Tibial artery (tissue), 4 donors: ENCODE results near the gene ALKBH1.
"Not testable (repeated sequence)": the region's sequence is repeated elsewhere in the genome, so short reads cannot be mapped to it uniquely, and the experiment has no call there.

ENCODE experiments used
- DNase-seq, 2 donors: peaks; one replicate each; pipeline ENCODE4 v3.0.0-alpha.2; 2019
- H3K27ac ChIP-seq, 2 donors: fragments of 200-600 bp; sonication (generic) in 1 of 2; 1 replicate in 1 of 2; 2 replicates in 1 of 2; pipeline ENCODE4 v1.5.1; 2018 to 2019; ENCODE audit warnings: mild to moderate bottlenecking in 1 of 2
- H3K27me3 ChIP-seq, 2 donors: fragments of 200-600 bp; sonication (generic) in 1 of 2; one replicate each; pipeline versions ENCODE4 v1.5.1 to v1.6.0; 2016 to 2019
- H3K36me3 ChIP-seq, 3 donors: fragments of 200-600 bp; sonication (generic) in 2 of 3; one replicate each; pipeline ENCODE4 v1.5.1; 2016 to 2019; ENCODE audit warnings: mild to moderate bottlenecking in 2 of 3
- H3K4me1 ChIP-seq, 4 donors: fragments of 200-600 bp; sonication (generic) in 2 of 4; 1 replicate in 3 of 4; 2 replicates in 1 of 4; pipeline ENCODE4 v1.5.1; 2016 to 2019
- H3K4me3 ChIP-seq, 2 donors: fragments of 200-600 bp; sonication (generic) in 1 of 2; 1 replicate in 1 of 2; 2 replicates in 1 of 2; pipeline ENCODE4 v1.5.1; 2018 to 2019; ENCODE audit warnings: mild to moderate bottlenecking in 2 of 2
- H3K9me3 ChIP-seq, 3 donors: fragments of 200-600 bp; sonication (generic) in 1 of 3; one replicate each; pipeline ENCODE4 v1.5.1; 2016 to 2019
- intact Hi-C: fragments of 100-400 bp; cut with DNase I; formaldehyde crosslinking; loops from one replicate; pipeline ENCODE4 v1.15.0; 2023; ENCODE audit warnings: low total_unique reads
- TF ChIP-seq, protein P1 (sequence below), 2 experiments: fragments of 200-600 bp in 1 of 2; fragments of 450-650 bp in 1 of 2; IDR thresholded peaks; one replicate each; pipeline ENCODE4 v1.5.1; 2017 to 2019; ENCODE audit warnings: antibody characterized with exemption in 2 of 2, mild to moderate bottlenecking in 1 of 2, moderate library complexity in 1 of 2

Gene ALKBH1, protein sequence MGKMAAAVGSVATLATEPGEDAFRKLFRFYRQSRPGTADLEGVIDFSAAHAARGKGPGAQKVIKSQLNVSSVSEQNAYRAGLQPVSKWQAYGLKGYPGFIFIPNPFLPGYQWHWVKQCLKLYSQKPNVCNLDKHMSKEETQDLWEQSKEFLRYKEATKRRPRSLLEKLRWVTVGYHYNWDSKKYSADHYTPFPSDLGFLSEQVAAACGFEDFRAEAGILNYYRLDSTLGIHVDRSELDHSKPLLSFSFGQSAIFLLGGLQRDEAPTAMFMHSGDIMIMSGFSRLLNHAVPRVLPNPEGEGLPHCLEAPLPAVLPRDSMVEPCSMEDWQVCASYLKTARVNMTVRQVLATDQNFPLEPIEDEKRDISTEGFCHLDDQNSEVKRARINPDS

DNA sequence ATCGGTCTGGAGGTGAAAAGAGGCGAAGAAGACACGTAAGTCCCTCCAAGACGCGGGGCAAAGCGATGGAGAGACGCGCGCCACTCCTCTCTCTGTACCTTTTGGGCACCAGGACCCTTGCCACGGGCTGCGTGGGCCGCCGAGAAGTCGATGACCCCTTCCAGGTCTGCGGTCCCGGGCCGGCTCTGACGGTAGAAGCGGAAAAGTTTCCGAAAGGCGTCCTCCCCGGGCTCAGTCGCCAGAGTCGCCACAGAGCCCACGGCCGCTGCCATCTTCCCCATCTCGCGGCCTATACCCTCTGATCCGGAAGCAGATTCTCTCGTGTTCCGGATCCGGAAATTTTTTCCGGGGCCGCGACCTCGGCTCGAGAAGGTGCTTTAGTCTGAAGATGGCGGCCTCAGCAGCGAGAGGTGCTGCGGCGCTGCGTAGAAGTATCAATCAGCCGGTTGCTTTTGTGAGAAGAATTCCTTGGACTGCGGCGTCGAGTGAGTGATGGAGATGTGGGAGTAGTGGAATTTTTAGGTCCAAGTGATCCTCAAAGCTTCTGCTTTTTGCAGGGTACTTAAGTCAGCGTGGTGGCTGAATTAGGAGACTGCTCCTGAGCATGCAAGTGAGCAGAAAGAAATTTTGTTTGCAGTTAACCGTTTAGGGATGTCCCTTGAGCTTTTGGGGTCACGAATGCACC lies at the start of gene ALKBH1, which contains the start of gene SLIRP:
TSS of gene ALKBH1 (minus strand) at position 300 of the 685 bp plus-strand sequence. CDS start at position 281, 19 bp downstream.
TSS of gene SLIRP (plus strand) at position 380 of the 685 bp plus-strand sequence. CDS start at position 389, 9 bp downstream.
- TF ChIP-seq, protein P1, sequence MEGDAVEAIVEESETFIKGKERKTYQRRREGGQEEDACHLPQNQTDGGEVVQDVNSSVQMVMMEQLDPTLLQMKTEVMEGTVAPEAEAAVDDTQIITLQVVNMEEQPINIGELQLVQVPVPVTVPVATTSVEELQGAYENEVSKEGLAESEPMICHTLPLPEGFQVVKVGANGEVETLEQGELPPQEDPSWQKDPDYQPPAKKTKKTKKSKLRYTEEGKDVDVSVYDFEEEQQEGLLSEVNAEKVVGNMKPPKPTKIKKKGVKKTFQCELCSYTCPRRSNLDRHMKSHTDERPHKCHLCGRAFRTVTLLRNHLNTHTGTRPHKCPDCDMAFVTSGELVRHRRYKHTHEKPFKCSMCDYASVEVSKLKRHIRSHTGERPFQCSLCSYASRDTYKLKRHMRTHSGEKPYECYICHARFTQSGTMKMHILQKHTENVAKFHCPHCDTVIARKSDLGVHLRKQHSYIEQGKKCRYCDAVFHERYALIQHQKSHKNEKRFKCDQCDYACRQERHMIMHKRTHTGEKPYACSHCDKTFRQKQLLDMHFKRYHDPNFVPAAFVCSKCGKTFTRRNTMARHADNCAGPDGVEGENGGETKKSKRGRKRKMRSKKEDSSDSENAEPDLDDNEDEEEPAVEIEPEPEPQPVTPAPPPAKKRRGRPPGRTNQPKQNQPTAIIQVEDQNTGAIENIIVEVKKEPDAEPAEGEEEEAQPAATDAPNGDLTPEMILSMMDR (IDR thresholded peaks at IDR 0.05) = no peak
- no peaks in the 10 kb centered on the region for H3K9me3 ChIP-seq
- peak within 1 kb of the TSS; percentile 55 to 73 for H3K27ac ChIP-seq
- intact Hi-C loops = loop anchor here (2.0 to 5.0 kb wide), 3 partner anchors 44 to 251 kb away; partner anchors contain the start of genes AHSA1 and VIPAS39
- peaks cover 0 to 34% (median 26%) of the 10 kb centered on the region in 4 donors for H3K4me1 ChIP-seq
- peak; percentile 90 to 91 for DNase-seq
- H3K36me3 ChIP-seq = peaks cover 24 to 55% (median 40%) of the 10 kb centered on the region in 3 donors
- no peaks in the 10 kb centered on the region for H3K27me3 ChIP-seq
- H3K4me3 ChIP-seq = peak within 1 kb of the TSS; percentile 61 to 71

DNA sequence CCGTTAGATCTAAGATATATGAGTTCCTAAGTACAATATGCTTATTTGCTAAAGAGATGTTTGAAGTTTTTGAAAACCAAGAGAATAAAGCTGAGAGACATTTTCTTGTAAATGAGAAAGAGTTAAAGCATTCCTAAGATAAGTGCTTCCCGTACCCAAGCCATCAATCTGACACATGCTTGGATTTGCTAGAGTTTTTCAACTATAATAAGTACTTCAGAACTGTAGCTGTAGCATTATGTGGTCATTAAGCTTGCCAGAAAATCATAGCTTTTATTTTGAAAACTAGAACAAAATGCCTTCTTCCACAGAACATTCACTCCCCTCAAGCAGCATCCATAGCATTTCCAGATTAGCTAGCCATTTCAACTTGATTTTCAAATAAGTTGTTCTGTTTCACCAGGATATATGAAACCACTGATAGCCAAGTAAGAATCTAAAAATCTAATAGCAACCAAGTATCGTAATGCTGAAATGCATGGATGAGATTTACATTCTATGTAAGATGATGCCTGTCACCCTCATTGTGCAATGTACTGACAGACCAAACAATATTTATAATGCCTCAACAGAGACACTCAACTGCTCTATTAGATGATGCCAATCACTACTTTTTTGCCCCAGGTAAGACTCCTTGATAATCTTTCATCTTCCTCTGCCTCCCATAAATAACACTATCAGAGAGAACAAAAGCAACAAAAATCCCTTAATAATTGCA lies 45.1 kb upstream of the ALKBH1 start:
- Histone ChIP-seq H3K4me1 (peaks cover 0 to 14% (median 6%) of the 10 kb centered on the region in 4 donors), H3K27ac (no peak overlapping the region), H3K9me3 (no peaks in the 10 kb centered on the region), H3K27me3 (no peaks in the 10 kb centered on the region), H3K36me3 (peaks cover 57 to 65% (median 58%) of the 10 kb centered on the region in 3 donors), H3K4me3 (no peak overlapping the region)
- DNase-seq = no peak
- intact Hi-C loops = loop anchor here (5.0 to 10.0 kb wide), 2 partner anchors 46 to 492 kb away; partner anchors contain the start of genes ALKBH1 and SLIRP
- TF ChIP-seq, protein P1 (IDR thresholded peaks at IDR 0.05) = no peak

DNA sequence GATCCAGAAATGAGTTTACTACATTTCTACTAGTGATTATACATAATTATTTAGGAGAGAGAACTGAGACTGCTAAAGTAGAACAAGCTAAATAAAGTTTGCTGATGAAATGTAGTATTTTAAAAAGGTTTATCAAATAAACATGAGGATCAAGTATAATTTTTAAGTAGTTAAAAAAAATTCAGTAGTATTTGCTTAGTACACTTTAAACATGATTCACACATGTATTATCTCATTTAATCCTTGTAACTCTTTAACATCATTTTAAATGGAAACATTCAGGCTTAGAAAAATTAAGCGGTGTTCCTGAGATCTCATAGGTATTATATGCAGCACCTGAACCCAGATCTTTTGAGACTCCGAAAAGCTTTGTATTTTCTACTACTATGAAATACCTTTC lies 44.4 kb upstream of the ALKBH1 start:
- Histone ChIP-seq H3K27ac (no peak overlapping the region), H3K9me3 (no peaks in the 10 kb centered on the region), H3K27me3 (no peaks in the 10 kb centered on the region), H3K4me3 (no peak overlapping the region), H3K4me1 (peaks cover 0 to 8% (median 3%) of the 10 kb centered on the region in 4 donors), H3K36me3 (peaks cover 57 to 72% (median 65%) of the 10 kb centered on the region in 3 donors)
- DNase-seq = no peak
- TF ChIP-seq, protein P1 (IDR thresholded peaks at IDR 0.05) = no peak
- intact Hi-C loops = loop anchor here (5.0 to 10.0 kb wide), 2 partner anchors 45 to 493 kb away; partner anchors contain the start of genes ALKBH1 and SLIRP

DNA sequence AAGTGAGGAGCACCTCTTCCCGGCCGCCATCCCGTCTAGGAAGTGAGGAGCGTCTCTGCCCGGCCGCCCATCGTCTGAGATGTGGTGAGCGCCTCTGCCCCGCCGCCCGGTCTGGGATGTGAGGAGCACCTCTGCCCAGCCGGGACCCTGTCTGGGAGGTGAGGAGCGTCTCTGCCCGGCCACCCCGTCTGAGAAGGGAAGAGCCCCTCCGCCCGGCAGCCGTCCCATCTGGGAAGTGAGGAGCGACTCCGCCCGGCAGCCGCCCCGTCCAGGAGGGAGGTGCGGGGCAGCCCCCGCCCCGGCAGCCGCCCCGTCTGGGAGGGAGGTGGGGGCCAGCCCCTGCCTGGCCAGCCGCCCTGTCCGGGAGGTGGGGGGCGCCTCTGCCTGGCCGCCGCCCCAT lies 39.6 kb upstream of the ALKBH1 start:
- H3K4me1 ChIP-seq, intact Hi-C loops, DNase-seq, H3K27ac ChIP-seq, H3K27me3 ChIP-seq, H3K4me3 ChIP-seq, H3K9me3 ChIP-seq: not testable (repeated sequence)
- peaks cover 35 to 77% (median 62%) of the 10 kb centered on the region in 3 donors for H3K36me3 ChIP-seq

DNA sequence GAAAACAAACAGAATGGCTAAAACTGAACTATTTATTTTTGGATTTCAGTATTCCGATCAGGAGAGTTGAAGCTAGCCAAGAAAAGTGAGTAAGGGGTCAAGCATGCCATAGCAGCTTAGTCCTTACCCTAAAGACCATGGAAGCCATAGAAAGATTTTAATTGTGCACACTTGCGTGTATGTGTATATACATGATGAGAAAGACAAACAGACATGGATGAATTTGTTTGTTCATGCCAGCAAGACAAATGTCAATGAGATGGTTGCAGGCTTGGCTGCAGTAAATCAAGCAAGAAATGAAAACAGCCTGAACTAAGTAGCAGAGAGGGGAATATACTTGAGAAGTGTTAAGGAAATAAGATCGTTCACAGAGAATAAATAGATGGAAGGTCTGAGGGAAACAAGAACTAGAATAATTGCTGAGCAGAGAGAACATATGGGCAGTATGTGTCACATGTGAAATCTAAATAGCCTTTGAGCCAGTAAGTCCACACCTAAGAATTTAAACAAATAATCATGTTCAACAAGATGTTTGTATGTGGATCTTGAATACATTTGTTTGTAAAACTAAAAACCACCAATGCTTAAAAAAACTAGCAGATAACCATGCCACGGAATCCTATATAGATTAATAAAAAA lies 38.4 kb upstream of the ALKBH1 start:
- no peaks in the 10 kb centered on the region for H3K9me3 ChIP-seq
- TF ChIP-seq, protein P1 (IDR thresholded peaks at IDR 0.05) = no peak
- H3K4me3 ChIP-seq = no peak overlapping the region
- peaks cover 29 to 77% (median 56%) of the 10 kb centered on the region in 3 donors for H3K36me3 ChIP-seq
- intact Hi-C loops = no loop called here
- H3K27me3 ChIP-seq = no peaks in the 10 kb centered on the region
- H3K27ac ChIP-seq = no peak overlapping the region
- no peaks in the 10 kb centered on the region for H3K4me1 ChIP-seq
- no peak for DNase-seq
